Epithelial cell of prostate (primary cell): Measurements from ENCODE around the gene CAV1.

Source experiments
- DNase-seq: peaks from one replicate; pipeline ENCODE4 v3.0.0-alpha.2; 2011; ENCODE audit warnings: low read depth, low spot score
- H3K27ac ChIP-seq: fragments of 450-650 bp; 2 replicates; pipeline ENCODE4 v1.5.1; 2017; ENCODE audit warnings: mild to moderate bottlenecking

Gene CAV1

GRCh38 chr7:116502201-116503096 is 22.4 kb upstream of the CAV1 start:
- peak overlapping the region; percentile 97 for H3K27ac ChIP-seq
- no peak for DNase-seq

GRCh38 chr7:116503835-116504234 is 21.0 kb upstream of the CAV1 start:
- H3K27ac ChIP-seq, result peak overlapping the region; percentile 27
- no peak for DNase-seq

GRCh38 chr7:116505278-116505677 is 19.6 kb upstream of the CAV1 start:
- no peak for DNase-seq
- peak overlapping the region; percentile 1 for H3K27ac ChIP-seq

GRCh38 chr7:116505823-116506222 is 19.0 kb upstream of the CAV1 start:
- DNase-seq, result no peak
- H3K27ac ChIP-seq, result no peak overlapping the region

- no peak for DNase-seq
- peak overlapping the region; percentile 76 for H3K27ac ChIP-seq
Observed at GRCh38 chr7:116509982-116510579, 14.8 kb upstream of the CAV1 start.

- H3K27ac ChIP-seq, result peak overlapping the region; percentile 76
- no peak for DNase-seq
Observed at GRCh38 chr7:116510795-116511194, 14.0 kb upstream of the CAV1 start.

GRCh38 chr7:116511552-116512519 is 13.0 kb upstream of the CAV1 start:
- DNase-seq, result no peak
- peak overlapping the region; percentile 76 for H3K27ac ChIP-seq

- peak overlapping the region; percentile 76 for H3K27ac ChIP-seq
Observed at GRCh38 chr7:116512520-116513188, 12.2 kb upstream of the CAV1 start.

GRCh38 chr7:116515584-116515983 is 9.3 kb upstream of the CAV1 start:
- DNase-seq, result no peak
- H3K27ac ChIP-seq, result no peak overlapping the region

More at GRCh38 chr7:116512520-116513188, 12.2 kb upstream of the CAV1 start:
- DNase-seq, result no peak

GRCh38 chr7:116516324-116516723 is 8.5 kb upstream of the CAV1 start:
- H3K27ac ChIP-seq, result no peak overlapping the region
- DNase-seq, result no peak

- H3K27ac ChIP-seq, result no peak overlapping the region
Observed at GRCh38 chr7:116517626-116518025, 7.2 kb upstream of the CAV1 start.

GRCh38 chr7:116518961-116519360 is 5.9 kb upstream of the CAV1 start:
- no peak for DNase-seq
- no peak overlapping the region for H3K27ac ChIP-seq

More at GRCh38 chr7:116517626-116518025, 7.2 kb upstream of the CAV1 start:
- no peak for DNase-seq

GRCh38 chr7:116521046-116521664 is 3.7 kb upstream of the CAV1 start:
- H3K27ac ChIP-seq, result peak overlapping the region; percentile 96
- peak; percentile 60 for DNase-seq

- H3K27ac ChIP-seq, result peak overlapping the region; percentile 96
- peak; percentile 51 for DNase-seq
Observed at GRCh38 chr7:116522247-116522646, 2.6 kb upstream of the CAV1 start.

- H3K27ac ChIP-seq, result peak overlapping the region; percentile 96
- no peak for DNase-seq
Observed at GRCh38 chr7:116524221-116524608, 621 bp upstream of the CAV1 start.

GRCh38 chr7:116525298-116525912 is 569 bp downstream of the CAV1 start:
- no peak for DNase-seq
- peak overlapping the region; percentile 96 for H3K27ac ChIP-seq

- peak overlapping the region; percentile 96 for H3K27ac ChIP-seq
- DNase-seq, result no peak
Observed at GRCh38 chr7:116525913-116526861, 1.4 kb downstream of the CAV1 start.

- H3K27ac ChIP-seq, result peak overlapping the region; percentile 96
- DNase-seq, result no peak
Observed at GRCh38 chr7:116526897-116527296, 2.1 kb downstream of the CAV1 start.
